Mucosa of descending colon (tissue), 3 donors: ENCODE results near the gene GLIPR2. TPM values are rescaled to one million over a fixed set of nuclear protein-coding genes. Genes with fewer than 3 reads are reported as not detected.
"Not testable (repeated sequence)": the region's sequence is repeated elsewhere in the genome, so short reads cannot be mapped to it uniquely, and the experiment has no call there.

ENCODE experiments used
- ATAC-seq: fragments of 200-7000 bp; cut with Tn5 transposase; one replicate; pipeline ENCODE4 v1.9.1; 2020; ENCODE audit warnings: mild to moderate bottlenecking, moderate library complexity
- DNase-seq, 3 donors: peaks; one replicate each; pipeline ENCODE4 v3.0.0-alpha.2; 2020
- H3K36me3 ChIP-seq: fragments of 200-600 bp; one replicate; pipeline ENCODE4 v1.8.0; 2021; ENCODE audit warnings: low read depth, mild to moderate bottlenecking
- H3K4me1 ChIP-seq: fragments of 200-600 bp; one replicate; pipeline ENCODE4 v1.8.0; 2021; ENCODE audit warnings: low read depth, mild to moderate bottlenecking
- H3K4me3 ChIP-seq: fragments of 200-600 bp; one replicate; pipeline ENCODE4 v1.8.0; 2021; ENCODE audit warnings: mild to moderate bottlenecking
- H3K9me3 ChIP-seq: fragments of 200-600 bp; one replicate; pipeline ENCODE4 v1.8.0; 2021; ENCODE audit warnings: mild to moderate bottlenecking
- intact Hi-C, 2 donors: fragments of 100-400 bp; cut with DNase I in 1 of 2; cut with micrococcal nuclease in 1 of 2; formaldehyde crosslinking; loops; one replicate each; pipeline versions ENCODE4 v1.11.0 to v1.11.1; 2022; cut with DNase I, micrococcal nuclease
- long read RNA-seq, 2 donors: library from polyadenylated mRNA; unstranded; transcript quantifications; one replicate each; pipeline ENCODE4 v2.0.0, GENCODE V29; 2019 to 2021
- total RNA-seq, 3 donors: library from RNA; stranded (reverse); fragmentation: NEBNext Ultra II Directional in 2 of 3; extraction: Animal tissue kit (Norgen Biotek cat#: 25700) in 2 of 3; gene quantifications; one replicate each; pipeline versions ENCODE4 v1.2.1 to v1.2.4, GENCODE V29; 2021 to 2023
- TF ChIP-seq, protein P1 (sequence below): fragments of 200-600 bp; IDR thresholded peaks from one replicate; pipeline ENCODE4 v1.8.0; 2022; ENCODE audit warnings: antibody characterized with exemption, mild to moderate bottlenecking
- donor health status: DM: no; HTN: no; CAD: no; lungs with moderate emphysema.
- donor health status: DM: no; HTN: no; CAD: no.
- donor health status: DM: no; HTN: yes; CAD: no.

Gene GLIPR2, protein sequence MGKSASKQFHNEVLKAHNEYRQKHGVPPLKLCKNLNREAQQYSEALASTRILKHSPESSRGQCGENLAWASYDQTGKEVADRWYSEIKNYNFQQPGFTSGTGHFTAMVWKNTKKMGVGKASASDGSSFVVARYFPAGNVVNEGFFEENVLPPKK
- total RNA-seq: 10 to 100 TPM; 28.1 to 58.4 (median 37.5) TPM
- long read RNA-seq, donor 1, transcript GLIPR2-202 (5 exons, 1,890 nt): major isoform, 36 of 49 reads
- long read RNA-seq, donor 1, partial matches to known transcripts: 0 of 49 reads
- long read RNA-seq, donor 1, other reads (novel, unspliced or antisense): 13 of 49 reads
- long read RNA-seq, donor 2, transcript GLIPR2-202 (5 exons, 1,890 nt): major isoform, 14 of 19 reads
- long read RNA-seq, donor 2, partial matches to known transcripts: 0 of 19 reads
- long read RNA-seq, donor 2, other reads (novel, unspliced or antisense): 4 of 19 reads

DNA sequence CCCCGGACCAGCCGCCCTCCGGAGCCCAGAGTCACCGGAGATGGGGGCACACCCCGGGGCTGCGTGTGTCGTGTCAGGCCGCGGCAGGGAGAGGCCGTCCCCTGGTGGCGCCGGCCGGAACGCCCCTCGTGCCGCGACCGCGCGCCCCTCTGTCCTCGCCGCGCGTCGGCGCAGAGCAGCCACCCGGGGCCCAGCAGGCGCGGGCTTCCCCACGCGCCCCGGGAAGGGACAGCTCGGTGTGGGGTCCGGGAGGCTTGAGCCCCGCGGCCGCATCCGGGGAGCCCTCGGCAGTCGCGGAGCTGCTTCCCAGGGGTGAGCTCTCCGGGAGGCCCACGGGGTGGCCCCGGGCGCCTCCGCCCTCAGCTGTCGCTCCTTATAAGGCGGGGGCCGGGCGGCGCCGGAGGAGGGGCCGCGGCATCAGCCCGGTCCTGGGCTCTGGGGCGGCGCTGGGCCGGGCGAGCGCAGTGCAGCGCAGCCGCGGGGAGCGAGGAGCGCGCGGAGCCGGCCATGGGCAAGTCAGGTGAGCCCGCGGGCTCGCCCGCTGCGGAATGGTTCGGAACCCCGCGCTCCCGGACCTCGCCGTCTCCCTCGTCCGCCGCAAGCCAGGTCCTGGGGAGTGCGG, at the start of gene GLIPR2:
GLIPR2 (plus strand) TSS at position 462 of the 622 bp plus-strand sequence; CDS start at position 508, 46 bp downstream.
- Histone ChIP-seq H3K4me3 (peak within 1 kb of the TSS; percentile 51), H3K4me1 (peaks cover 18% of the 10 kb centered on the region), H3K9me3 (no peaks in the 10 kb centered on the region), H3K36me3 (no peaks in the 10 kb centered on the region)
- intact Hi-C loops: no loop called here
- TF ChIP-seq, protein P1, sequence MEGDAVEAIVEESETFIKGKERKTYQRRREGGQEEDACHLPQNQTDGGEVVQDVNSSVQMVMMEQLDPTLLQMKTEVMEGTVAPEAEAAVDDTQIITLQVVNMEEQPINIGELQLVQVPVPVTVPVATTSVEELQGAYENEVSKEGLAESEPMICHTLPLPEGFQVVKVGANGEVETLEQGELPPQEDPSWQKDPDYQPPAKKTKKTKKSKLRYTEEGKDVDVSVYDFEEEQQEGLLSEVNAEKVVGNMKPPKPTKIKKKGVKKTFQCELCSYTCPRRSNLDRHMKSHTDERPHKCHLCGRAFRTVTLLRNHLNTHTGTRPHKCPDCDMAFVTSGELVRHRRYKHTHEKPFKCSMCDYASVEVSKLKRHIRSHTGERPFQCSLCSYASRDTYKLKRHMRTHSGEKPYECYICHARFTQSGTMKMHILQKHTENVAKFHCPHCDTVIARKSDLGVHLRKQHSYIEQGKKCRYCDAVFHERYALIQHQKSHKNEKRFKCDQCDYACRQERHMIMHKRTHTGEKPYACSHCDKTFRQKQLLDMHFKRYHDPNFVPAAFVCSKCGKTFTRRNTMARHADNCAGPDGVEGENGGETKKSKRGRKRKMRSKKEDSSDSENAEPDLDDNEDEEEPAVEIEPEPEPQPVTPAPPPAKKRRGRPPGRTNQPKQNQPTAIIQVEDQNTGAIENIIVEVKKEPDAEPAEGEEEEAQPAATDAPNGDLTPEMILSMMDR: peak; percentile 8
- peak; percentile 96 for ATAC-seq
- DNase-seq: peak; percentile 85 to 92 (median 91)

DNA sequence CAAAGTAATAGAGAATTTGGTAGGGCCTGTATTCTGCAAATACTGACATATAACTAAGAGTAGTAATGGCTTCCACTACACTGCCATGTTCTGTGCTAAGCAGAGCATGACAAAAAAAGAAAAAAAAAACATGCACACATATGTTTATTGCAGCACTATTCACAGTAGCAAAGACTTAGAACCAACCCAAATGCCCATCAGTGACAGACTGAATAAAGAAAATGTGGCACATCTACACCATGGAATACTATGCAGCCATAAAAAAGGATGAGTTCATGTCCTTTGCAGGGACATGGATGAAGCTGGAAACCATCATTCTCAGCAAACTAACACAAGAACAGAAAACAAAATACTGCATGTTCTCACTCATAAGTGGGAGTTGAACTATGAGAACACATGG, 49.5 kb upstream of the GLIPR2 start:
- intact Hi-C loops, DNase-seq, ATAC-seq, H3K4me1 ChIP-seq, H3K4me3 ChIP-seq, H3K36me3 ChIP-seq, H3K9me3 ChIP-seq: not testable (repeated sequence)

DNA sequence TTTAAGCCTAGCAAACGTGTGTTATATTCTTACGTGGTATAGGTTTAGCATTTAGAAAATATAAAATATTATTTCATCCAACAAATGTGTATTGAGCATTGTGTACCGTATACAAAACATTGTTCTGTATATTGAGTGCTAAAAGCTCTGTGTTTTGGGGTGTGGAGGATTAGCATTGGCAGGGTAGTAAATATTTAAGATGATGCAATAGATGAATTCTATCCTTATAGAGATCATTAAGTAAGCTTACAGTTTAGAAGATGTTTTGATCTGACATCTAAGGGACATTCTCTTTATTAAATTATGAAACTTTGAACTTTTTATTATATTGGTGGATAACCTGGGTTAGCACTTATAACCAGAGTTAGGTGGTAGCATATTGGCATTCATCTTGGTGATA, 48.5 kb upstream of the GLIPR2 start:
- peaks cover 5% of the 10 kb centered on the region for H3K4me1 ChIP-seq
- intact Hi-C loops: no loop called here
- H3K4me3 ChIP-seq: no peak overlapping the region
- DNase-seq (no peak), ATAC-seq (no peak)
- H3K36me3 ChIP-seq: no peaks in the 10 kb centered on the region
- no peaks in the 10 kb centered on the region for H3K9me3 ChIP-seq
- TF ChIP-seq, protein P1: no peak

DNA sequence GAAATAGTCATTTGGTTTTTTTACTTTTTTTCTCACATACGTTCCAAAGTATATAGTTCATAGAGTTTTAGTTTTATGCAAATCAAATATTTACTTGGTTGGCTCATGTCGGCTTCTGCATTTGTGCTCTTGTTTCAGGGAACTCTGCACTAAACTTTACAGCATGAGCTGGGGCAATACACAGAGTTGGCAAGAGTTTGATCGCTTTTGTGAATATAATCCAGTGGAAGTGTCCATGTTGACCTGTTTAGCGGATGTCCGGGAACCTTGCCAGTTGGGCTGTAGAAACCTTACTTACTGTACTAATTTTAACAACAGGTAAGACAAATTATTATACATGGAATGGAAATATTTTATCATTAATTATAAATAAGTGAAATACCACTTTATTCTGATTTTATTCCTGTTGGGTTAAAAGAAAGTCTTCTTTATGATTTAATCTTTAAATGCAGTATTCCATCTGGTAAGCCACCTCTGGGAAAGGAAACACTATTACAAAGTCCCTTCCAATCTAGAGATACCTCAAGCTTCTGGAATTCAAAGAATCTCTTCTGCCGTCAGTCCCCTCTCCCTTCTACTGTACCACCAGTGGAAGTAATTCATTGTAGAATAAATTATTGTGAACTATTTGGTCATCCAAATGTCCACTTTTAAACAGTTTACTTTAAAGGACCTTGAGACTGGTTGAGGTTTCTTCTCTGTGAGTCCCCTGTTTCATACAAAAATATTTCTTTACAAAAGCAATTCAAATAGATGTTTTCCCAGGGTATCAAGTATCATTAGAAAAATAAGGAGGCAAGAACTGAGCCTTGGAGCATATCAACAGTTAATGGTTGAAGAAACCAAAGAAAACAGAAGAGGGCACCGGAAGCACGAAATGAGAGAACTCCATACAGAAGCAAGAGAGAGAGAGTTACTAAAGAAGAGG, 45.2 kb upstream of the GLIPR2 start:
- Histone ChIP-seq H3K4me3 (no peak overlapping the region), H3K36me3 (no peaks in the 10 kb centered on the region), H3K4me1 (peaks cover 5% of the 10 kb centered on the region), H3K9me3 (no peaks in the 10 kb centered on the region)
- intact Hi-C loops: no loop called here
- DNase-seq (peak in 2 of 3 donors; percentile 55 to 87), ATAC-seq (peak; percentile 88)
- TF ChIP-seq, protein P1: no peak

DNA sequence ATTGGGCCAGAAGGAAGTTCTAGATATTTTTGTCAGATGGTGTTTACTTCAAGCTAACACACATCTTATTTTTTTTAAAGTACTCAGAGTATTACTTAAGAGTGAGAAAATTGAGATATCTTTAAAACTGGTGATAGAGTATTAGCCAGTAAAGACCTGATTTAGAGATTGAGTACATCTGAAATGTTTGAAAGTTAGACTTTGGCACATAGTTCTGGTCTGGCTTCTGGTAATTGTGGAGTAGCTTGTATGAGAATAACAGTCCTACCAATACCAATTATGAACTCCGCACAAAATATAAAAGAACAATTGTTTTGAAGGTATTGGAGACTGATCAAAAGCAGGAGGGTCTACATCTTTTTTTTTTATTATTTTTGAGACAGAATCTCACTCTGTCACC, 44.5 kb upstream of the GLIPR2 start:
- intact Hi-C loops: no loop called here
- Histone ChIP-seq H3K4me3 (no peak overlapping the region), H3K9me3 (no peaks in the 10 kb centered on the region), H3K36me3 (no peaks in the 10 kb centered on the region), H3K4me1 (peaks cover 5% of the 10 kb centered on the region)
- TF ChIP-seq, protein P1: no peak
- DNase-seq (no peak), ATAC-seq (no peak)
